Large intestine (tissue), 3 donors: ENCODE measurements around the gene SLC49A3. TPM values are rescaled to one million over a fixed set of nuclear protein-coding genes. Genes with fewer than 3 reads are reported as not detected.
"Not testable (repeated sequence)": the region's sequence is repeated elsewhere in the genome, so short reads cannot be mapped to it uniquely, and the experiment has no call there.

Experiments
- DNase-seq, 2 donors: peaks; one replicate each; pipeline versions ENCODE4 v3.0.0 to v3.0.0-alpha.2; 2013
- H3K27ac ChIP-seq: one replicate; pipeline ENCODE4 v1.5.1; 2013; ENCODE audit warnings: low read length
- H3K27me3 ChIP-seq: 2 replicates; pipeline ENCODE4 v1.6.1; 2013; ENCODE audit warnings: low read length; ENCODE audit not compliant: control insufficient read depth, insufficient read depth
- H3K36me3 ChIP-seq: 2 replicates; pipeline ENCODE4 v1.6.1; 2013; ENCODE audit warnings: low read length; ENCODE audit not compliant: control insufficient read depth, insufficient read depth
- H3K4me1 ChIP-seq: one replicate; pipeline ENCODE4 v1.6.1; 2013; ENCODE audit warnings: low read length; ENCODE audit not compliant: control insufficient read depth, insufficient read depth
- H3K4me3 ChIP-seq: one replicate; pipeline ENCODE4 v1.5.1; 2013; ENCODE audit warnings: low read length
- H3K9me3 ChIP-seq: one replicate; pipeline ENCODE4 v1.6.1; 2013; ENCODE audit warnings: mild to moderate bottlenecking, low read depth, low read length, moderate library complexity; ENCODE audit not compliant: control insufficient read depth
- WGBS: methylation state at CpG from one replicate; pipeline ENCODE4 v1.1.5; 2013; ENCODE audit warnings: low lambda C conversion rate; ENCODE audit not compliant: insufficient coverage; 5-methylcytosine and 5-hydroxymethylcytosine counted together
- polyA plus RNA-seq: library from polyadenylated mRNA; unstranded; fragments of 120-200 nt; gene quantifications from one replicate; pipeline ENCODE4 v1.2.1, GENCODE V29; 2013

SLC49A3 gene
- polyA plus RNA-seq, 1 donor, result 4.6 TPM

DNA sequence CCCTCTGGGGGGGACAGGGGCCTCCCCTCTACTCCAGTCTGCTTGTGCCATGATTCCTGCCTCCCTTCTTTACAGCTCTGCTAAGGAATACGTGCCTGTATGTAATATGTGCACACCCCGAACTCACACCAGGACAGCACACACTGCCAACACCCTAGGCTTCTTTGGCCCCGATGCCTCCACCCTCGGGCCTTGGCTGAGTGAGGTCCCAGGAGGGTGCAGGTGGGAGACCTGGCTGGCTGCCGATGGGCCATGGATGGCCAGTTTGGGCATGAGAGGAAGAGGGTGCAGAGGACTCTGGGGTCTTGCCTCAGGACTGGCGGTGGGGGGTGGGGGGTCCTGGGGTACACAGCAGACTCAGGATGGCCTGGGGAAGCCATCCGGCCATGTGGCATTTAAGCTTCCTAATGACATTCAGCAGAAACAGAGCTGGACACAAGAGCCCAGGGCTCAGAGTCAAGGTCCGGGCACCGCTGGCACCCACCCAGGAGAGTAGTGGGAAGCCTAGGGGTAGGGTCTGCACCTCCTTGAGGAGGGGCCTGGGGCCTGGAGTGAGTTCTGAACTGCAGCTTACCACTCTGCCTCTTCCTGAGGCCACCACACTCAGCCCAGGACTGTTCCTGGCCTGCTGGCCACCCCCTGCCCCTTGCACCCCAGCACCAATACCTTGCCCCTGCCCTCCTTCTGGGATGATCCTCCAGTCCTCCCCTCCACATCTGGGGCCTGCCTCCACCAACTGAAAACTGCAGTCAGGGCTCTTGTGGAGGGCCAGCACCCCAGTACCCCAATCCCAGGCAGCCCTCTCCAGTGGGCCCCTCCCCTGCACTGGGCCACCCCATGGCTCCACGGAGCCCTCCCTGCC, 14.6 kb upstream of the SLC49A3 start:
- no CpG with 5 or more reads among the region's 10 CpGs for WGBS

DNA sequence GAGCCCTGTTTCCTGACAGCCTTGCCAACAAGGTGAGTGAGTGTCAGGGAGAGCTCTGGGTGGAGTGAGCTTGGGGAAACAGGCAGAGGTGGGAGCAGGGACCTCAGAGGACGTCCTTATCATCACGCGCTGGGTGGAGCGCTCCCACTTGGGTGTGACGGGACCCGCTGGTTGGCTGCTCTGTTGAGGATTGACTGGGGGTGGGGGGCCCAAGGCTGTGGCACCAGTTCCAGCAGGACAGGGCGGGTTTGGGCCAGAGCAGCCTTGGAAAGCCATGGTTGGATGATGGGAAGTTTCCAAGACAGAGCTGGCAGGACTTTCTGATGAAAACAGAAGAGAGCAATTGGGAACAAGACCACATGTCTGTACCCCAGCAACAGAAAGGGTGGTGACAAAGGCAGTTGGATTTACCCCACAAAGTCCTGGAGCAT, 13.7 kb upstream of the SLC49A3 start:
- Histone ChIP-seq H3K27ac (no peak overlapping the region), H3K4me3 (no peak overlapping the region), H3K36me3 (no peaks in the 10 kb centered on the region), H3K27me3 (no peaks in the 10 kb centered on the region), H3K4me1 (peaks cover 17% of the 10 kb centered on the region), H3K9me3 (no peaks in the 10 kb centered on the region)
- peak in 1 of 2 donors; percentile 72 for DNase-seq
- no CpG with 5 or more reads among the region's 7 CpGs for WGBS

More for the DNA sequence above, 14.6 kb upstream of the SLC49A3 start:
- Histone ChIP-seq H3K27me3 (no peaks in the 10 kb centered on the region), H3K36me3 (peaks cover 4% of the 10 kb centered on the region), H3K4me1 (peaks cover 17% of the 10 kb centered on the region), H3K27ac (no peak overlapping the region), H3K9me3 (no peaks in the 10 kb centered on the region), H3K4me3 (no peak overlapping the region)
- DNase-seq, result no peak

DNA sequence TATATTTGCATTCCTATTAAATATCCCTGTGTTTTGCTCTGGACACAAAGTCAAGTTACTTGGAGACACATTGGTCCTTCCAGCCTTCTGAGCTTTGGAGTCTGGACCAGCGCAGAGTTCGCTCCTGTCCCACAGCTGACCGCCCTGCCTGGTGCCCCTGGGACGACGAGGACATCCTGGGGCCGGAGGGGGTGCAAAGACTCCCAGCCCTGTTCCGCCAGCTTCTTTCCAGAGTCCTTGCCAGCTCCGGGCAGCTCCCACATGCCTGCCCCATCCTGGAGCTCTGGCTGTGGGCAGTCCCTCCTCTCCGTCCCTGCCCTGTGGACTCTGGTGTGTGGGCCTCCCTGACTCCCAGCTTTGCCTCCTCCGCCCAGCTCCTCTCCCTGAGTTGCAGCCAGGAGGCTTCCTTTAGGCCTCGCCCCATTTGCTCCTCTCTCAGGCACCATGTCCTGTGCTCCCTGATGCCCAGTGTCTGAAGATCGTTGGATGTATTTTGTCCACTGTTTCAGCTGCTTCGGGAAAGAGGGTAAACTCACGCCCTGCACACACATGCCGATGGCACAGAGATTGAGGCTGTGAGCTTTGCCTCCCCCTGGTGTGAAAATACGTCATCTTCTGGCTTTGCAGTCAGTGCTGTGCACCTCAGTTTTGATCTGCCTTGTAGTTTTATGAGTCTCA, 11.8 kb upstream of the SLC49A3 start:
- peaks cover 10% of the 10 kb centered on the region for H3K4me1 ChIP-seq
- no peak overlapping the region for H3K4me3 ChIP-seq
- no CpG with 5 or more reads among the region's 16 CpGs for WGBS
- no peaks in the 10 kb centered on the region for H3K36me3 ChIP-seq
- H3K9me3 ChIP-seq, result no peaks in the 10 kb centered on the region
- H3K27me3 ChIP-seq, result no peaks in the 10 kb centered on the region
- no peak for DNase-seq
- no peak overlapping the region for H3K27ac ChIP-seq

DNA sequence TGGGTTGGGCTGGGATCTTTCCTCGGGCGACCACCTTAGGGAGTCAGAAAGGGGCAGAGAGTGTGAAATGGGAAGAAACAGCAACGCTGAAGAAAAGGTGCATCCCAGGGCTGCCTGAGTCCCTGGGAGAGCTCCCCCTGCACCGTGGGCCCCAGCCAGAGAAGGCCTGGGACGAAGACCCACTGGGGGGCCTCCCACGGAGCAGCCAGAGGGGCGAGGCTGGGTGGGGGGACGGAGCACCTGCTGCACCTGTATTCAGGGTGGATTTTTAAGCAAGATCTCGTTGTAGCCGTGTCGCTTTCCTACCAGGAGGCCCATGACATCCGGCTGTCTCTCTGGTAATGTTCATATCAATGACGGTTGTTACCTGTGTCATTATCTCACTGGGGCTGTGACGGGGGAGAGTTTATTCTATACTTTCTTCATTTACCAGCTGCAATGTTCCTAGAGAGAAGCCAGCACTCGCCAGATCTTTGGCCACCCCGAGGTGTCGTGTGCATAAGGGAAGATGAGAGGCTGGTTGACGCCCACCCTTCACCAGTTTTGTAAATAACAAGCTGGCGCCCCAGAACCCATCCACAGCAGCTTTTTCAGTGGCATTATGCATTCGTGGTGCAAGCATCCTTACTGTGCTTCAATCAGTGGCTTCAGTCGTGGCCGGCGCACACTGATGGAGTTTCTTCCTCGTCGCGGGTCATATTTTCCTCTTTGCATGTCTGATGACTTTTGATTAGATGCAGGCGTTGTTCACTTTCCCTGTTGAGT, 11.0 kb upstream of the SLC49A3 start:
- H3K27ac ChIP-seq, result no peak overlapping the region
- peaks cover 7% of the 10 kb centered on the region for H3K4me1 ChIP-seq
- no peaks in the 10 kb centered on the region for H3K36me3 ChIP-seq
- no peak for DNase-seq
- no CpG with 5 or more reads among the region's 27 CpGs for WGBS
- no peaks in the 10 kb centered on the region for H3K27me3 ChIP-seq
- no peak overlapping the region for H3K4me3 ChIP-seq
- H3K9me3 ChIP-seq, result no peaks in the 10 kb centered on the region

DNA sequence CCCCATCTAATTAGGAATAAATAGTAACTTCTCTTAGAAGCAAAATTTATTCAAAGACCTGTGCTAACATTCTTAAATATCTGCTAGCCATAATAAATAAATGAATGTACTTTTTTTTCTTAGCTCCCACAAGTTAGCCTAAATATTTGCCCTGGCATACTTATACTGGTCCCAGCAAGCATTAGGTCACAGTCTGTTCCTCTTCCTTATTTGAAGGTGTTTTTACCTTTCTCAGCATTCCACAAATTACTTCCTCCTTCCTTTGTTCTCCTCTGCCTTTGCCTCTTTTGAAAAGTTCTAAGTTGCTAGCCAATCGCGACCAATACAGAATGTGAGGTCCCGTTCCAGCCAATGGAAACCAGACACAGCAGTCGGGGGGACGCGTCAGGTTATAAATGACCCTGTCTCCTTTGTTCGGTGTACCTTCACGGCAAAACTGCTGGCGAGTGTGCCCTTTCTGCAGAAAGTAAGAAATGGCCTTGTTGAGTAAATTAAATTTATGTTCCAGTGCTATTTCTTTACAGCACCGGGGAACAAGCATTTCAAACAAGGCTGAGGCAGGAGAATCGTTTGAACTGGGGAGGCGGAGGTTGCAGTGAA, 5.5 kb upstream of the SLC49A3 start:
- not testable (repeated sequence) for DNase-seq, H3K4me1 ChIP-seq, H3K9me3 ChIP-seq, H3K4me3 ChIP-seq, H3K27me3 ChIP-seq, H3K27ac ChIP-seq, H3K36me3 ChIP-seq
- WGBS, result no CpG with 5 or more reads among the region's 12 CpGs

DNA sequence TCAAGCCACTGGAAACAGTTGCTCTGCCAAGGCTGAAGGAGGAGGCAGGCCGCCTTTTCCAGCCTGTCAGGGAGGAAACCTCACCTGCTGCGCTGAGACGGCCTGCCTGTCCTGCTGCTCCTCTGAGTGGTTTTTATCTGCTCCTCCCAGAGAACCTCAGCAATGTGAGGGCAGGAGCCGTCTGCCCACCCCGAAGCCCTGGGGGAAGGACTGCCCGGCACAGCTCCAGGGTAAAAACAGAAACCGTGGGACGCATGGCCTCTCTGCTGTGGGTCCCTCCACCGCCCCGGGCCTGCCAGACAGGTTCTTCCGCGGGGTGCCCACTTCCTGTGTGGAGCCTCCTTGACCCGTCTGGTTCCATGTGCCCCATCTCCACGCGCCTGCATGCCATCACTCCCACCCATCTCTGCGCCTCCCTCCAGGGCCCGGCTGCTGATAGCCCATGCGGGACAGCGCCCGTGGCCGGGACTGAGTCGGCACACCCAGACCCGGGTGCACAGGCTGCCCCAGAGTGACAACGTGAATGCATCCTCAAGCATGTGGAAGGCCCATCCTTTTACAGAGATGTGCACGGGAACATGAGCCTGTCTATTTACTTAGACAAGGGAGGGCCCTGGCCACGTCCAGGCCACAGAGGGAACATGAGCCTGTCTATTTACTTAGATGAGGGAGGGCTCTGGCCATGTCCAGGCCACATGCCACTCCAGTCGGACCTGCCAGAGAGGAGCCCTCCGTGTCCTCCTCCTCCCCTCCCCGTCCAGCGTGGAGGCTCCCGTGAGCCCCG, 4.0 kb upstream of the SLC49A3 start:
- no peak overlapping the region for H3K4me3 ChIP-seq
- WGBS, result no CpG with 5 or more reads among the region's 32 CpGs
- no peaks in the 10 kb centered on the region for H3K9me3 ChIP-seq
- no peaks in the 10 kb centered on the region for H3K36me3 ChIP-seq
- H3K27me3 ChIP-seq, result peaks cover 5% of the 10 kb centered on the region
- H3K4me1 ChIP-seq, result peaks cover 15% of the 10 kb centered on the region
- DNase-seq, result no peak
- no peak overlapping the region for H3K27ac ChIP-seq

DNA sequence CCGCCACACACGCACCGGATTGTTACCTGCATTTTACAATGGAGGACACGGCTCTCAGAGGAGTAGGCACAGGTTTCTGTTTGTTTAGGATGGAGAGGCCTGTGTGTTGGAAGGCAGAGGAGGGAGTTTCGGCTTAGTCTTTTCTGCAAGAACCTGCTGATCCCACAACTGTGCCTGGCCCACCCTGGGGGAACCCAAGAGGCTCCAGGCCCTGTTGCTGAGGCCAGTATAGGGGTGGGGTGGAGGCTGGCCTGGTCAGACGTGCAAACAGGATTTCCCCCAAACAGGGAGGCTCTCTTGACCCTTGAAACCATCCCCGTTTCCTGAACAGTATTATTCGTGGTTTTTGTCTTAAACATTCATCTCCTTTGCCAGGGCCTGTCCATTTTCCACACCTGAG, 772 bp upstream of the SLC49A3 start:
- Histone ChIP-seq H3K36me3 (no peaks in the 10 kb centered on the region), H3K27ac (no peak overlapping the region), H3K4me3 (peak overlapping the region; percentile 28), H3K9me3 (peaks cover 7% of the 10 kb centered on the region), H3K4me1 (peaks cover 23% of the 10 kb centered on the region), H3K27me3 (peaks cover 5% of the 10 kb centered on the region)
- no peak for DNase-seq
- no CpG with 5 or more reads among the region's 8 CpGs for WGBS

DNA sequence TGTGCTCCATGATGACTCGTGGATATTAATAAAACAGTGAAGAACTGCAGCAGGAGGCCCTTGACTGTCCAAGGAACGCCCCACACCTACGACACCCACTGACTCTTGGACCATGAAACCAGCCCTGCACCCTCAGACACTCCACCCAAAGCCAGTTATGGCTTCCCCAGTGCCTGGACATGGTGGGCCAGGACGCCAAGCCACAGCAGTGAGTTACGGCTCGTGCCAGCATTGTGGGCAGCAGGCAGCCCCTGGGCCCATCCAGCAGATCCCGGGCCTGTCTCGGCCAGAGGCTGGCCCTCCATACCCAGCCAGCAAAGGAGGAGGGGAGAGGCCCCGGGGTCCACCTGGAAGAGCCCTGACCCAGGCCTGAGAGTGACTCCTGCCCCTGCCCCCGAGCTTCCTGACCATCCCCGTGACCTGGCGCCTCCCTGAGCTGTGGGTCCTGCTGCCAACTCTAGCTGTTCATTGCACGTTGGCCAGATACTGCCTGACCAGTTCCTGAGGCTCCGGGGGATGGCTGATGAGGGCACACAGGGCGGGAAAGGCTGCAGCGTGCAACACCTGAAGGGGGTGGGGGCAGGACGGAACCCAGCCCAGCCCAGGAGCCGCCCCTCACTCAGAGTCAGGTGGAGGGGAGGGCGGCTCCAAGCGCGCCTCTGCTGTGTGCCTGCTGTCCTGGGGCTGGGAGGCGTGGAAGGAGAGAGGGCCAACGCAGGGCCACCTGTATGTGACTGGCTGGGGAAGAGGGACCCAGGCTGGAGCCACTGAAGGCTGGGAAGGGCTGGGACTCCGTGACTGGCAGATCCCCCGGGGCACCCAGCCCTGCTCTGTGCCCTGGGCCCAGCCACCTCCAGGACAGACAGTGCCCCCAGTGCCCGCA, 739 bp downstream of the SLC49A3 start:
- H3K4me3 ChIP-seq, result peak overlapping the region; percentile 25
- no peaks in the 10 kb centered on the region for H3K36me3 ChIP-seq
- peaks cover 34% of the 10 kb centered on the region for H3K4me1 ChIP-seq
- peaks cover 7% of the 10 kb centered on the region for H3K9me3 ChIP-seq
- no peak for DNase-seq
- peaks cover 5% of the 10 kb centered on the region for H3K27me3 ChIP-seq
- H3K27ac ChIP-seq, result no peak overlapping the region
- WGBS, result no CpG with 5 or more reads among the region's 26 CpGs
